GM19397 (cell line): ENCODE data around the gene GLIS1.

Source experiments
- ATAC-seq: cut with Tn5 transposase; IDR thresholded peaks from one replicate; pipeline ENCODE4 v1.9.1; 2021; ENCODE audit warnings: mild to moderate bottlenecking, moderate library complexity; ENCODE audit not compliant: unreplicated experiment

Gene GLIS1

DNA sequence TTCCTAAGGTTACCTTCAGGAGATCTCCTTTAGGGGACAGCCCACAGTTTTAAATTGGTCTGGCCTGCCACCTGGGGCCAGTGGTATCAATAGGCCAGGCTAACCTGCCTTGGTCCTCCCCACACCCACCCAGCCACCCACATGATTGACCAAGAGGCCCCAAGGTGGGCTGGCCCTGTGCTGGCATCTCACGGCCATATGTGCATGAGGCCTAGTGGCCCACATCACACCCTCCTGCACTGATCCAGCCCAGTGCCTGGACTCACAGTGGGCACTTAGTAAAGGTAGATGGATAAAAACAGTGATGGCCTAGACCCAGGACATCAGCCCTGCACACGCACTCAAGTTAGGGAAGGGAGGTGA lies 197.7 kb downstream of the GLIS1 start:
- no peak for ATAC-seq

DNA sequence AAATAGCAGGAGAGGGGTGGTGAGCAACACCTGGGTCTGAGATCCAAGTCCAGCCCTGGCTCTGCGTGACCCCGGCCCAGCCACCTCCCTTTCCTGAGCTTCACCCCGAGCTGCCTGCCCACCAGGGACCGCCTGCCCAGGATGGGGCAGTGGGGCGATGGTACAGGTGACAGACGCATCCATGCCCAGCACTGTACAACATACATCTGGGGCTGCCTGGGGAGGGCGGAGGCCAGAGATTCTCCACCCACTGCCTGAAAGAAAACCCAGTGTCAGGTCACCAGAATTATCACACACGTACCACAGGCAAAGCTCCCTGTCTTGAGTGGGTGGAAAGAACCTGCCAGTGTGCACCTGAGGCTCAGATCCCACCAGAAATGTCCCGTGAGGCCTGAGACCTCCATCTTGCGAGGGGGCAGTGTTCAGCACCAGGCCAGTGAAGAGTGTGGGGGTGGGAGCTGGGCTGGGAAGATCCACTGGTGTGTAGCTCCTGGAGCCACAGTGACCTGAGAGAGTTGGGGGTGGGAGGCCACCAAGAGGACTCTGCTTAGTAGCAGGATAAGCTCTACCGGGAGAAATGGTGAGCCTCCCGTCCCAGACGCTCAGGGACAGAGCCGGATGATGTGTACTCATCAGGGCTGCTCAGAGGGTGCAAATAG lies 198.2 kb downstream of the GLIS1 start:
- no peak for ATAC-seq

DNA sequence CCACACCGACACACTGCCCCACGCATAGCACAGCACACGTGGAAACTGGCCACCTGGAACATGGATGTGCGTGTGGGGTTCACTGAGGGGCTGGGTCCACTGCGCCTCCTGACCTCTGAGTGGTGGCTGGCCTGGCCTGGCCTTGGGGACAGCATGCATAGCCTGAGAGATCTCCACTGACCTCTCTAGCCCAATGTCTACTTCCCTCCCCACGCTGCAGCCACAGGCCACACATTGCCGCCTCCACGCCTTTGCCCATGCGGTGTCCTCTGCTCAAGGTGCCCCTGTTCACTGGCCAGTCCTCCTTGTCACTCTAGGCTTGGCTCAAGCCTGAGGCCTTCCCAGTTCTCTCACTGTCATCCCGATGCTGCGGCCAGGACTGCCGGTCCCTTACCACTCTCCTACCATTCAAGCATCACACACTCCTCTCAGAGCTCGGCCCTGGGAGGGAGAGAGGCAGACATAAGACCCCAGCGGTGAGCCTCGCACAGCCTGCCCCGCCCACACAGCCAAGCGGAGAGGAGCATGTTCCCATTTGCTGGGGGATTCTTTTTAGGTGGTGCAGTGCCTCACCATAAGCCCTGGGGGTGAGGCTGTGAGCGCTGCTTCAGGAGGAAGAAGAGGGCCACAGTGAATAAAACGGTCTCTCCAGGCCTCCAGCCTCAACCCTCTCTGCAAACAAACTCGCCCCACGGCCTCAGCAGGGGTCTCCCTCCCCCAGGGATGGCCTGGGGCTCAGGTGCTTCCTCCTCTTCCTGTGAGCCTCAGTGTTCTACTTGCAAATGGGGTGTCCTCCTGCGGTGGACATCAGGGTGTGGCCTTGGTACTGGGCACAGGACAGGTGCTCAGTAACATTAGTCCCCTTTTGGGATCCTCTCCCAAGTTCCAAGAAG lies 199.0 kb downstream of the GLIS1 start:
- ATAC-seq = no peak

DNA sequence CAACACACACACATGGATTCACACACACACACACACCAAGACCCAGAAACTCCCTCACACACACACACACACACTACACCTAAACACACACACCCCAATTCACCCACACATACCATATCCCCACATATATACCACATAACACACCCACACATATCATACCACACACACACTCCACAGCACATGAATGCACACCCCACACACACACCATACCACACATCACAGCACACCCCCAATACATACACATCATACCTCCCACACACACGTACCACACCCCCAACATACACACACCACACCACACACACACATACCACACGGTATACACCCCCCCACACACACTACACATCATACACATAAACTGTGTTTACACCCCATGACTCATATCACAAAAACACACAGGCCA lies 199.7 kb downstream of the GLIS1 start:
- no peak for ATAC-seq

DNA sequence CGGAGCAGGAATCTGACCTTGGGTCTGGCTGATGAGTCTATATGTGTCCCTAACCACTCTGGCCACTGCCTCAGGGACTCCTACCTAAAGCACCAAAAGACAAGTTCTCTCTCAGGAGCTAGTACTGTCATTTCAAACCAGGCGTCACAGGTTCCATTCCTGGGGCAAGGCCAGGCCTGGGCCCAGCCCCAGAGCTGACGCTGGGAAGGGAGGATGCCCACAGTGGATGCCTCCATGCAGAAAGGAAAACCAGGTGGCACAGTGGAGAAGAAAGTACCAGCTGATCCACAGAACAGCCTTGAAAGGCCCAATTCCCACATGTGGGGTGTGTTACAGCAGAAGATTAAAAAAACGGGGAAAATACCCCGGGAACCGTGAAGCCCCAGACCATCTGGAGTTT lies 202.4 kb downstream of the GLIS1 start:
- no peak for ATAC-seq

DNA sequence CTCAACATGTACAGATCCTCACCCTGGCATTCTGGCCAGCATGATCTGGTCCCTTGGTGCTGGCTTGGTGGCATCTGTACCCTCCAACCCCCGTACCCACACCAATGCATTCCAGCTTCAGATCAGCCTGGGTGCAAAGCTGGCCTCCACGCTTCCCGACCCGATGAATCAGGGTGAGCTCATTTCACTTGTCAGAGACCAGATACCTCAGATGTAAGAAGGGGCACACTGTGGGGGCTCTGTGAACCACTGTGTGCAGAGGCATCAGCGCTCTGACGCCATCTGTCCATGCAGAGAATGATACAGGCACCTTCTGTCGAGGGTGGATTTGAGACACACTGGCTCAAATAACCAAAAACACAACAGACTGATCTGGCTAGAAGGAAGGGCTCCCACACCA lies 203.1 kb downstream of the GLIS1 start:
- no peak for ATAC-seq

DNA sequence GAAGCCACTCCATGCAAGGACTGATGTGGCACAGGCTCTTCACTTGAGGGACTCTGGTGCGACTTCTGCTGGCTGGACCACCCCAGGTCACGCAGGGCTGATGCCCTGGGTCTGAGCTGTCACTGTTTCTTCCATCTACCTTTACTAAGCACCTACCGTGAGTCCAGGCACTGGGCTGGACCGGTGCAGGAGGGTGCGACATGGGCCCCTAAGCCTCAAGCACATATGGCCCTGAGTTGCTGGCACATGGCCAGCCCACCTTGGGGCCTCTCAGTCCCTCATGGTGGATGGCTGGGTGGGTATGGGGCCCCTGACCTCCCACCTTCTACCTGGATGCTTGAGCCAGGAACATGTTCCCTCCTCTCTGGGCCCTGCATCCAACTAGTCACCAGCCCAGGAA lies 203.7 kb downstream of the GLIS1 start:
- ATAC-seq = no peak

DNA sequence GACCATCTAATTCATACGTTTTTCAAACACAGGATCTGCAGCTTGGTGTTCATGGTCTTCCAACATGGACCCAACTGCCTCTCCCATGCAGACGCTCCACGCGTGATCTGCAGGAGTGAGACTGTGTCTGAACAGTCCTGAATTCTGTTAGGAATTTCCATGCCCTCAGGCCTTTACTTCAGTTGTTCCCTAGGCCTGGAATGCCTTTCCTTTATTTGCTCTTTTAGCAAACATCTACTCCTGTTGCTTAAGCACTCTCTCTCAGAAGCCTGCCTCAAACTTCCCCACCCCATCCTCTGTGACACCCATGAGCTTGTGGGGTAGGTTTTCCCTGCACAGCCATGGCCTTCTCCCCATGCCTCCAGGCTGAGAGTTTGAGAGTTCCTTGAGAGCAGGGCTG lies 206.1 kb downstream of the GLIS1 start:
- no peak for ATAC-seq

DNA sequence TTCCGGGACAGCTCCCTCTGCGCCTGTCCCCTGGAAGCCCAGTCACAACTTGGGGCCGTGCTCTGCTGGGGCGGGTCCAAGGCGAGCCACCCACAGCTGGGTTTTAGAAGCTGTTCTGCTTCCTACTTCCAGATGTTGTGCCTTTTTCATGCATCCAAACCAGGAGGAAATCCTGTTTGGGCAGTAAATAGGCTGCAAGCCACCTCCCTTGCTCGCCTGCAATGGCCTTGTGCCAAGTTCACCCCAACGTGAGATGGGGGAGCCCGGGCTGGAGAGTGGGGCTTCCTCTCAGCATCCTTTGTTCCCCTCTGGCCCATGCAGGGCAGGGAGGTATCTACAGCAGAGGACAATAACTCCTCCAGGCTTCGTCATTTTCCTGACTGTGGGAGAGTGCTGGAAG lies 206.6 kb downstream of the GLIS1 start:
- no peak for ATAC-seq

DNA sequence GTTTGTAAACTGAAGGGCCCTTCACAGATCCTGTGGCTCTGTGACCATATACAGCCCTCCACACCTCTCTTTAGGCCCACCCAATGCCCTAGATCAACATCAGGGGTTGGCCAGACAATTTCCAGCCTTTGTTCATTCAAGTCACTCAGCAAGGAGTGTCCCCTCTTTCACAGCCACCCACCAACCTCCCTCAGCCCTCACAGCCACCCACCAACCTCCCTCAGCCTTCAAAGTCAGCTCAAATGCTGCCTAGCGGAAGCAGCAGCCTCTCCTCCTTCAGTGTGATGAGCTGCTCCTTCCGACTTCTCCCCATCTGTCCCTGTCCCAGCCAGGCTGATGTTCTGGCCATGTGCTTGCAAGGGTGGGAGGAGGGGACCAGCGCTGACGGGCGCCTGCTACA lies 208.4 kb downstream of the GLIS1 start:
- ATAC-seq = no peak

DNA sequence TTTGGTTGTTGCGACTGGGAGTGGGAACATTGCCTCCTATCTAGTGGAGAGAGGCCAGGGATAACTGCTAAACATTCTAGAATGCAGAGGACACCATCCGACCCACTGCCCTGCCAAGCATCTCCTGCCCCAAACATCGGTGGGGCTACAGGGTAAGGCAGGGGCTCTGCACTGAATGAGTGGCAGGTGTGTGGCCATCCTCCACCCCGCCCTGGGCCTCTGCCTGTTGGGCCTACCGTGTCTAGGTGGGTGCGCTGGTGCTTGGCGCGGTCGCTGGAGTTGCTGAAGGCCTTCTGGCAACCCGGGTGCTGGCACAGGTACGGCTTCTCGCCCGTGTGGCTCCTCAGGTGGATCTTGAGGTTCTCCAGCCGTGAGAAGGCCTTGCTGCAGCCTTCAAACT lies 209.4 kb downstream of the GLIS1 start:
- no peak for ATAC-seq

DNA sequence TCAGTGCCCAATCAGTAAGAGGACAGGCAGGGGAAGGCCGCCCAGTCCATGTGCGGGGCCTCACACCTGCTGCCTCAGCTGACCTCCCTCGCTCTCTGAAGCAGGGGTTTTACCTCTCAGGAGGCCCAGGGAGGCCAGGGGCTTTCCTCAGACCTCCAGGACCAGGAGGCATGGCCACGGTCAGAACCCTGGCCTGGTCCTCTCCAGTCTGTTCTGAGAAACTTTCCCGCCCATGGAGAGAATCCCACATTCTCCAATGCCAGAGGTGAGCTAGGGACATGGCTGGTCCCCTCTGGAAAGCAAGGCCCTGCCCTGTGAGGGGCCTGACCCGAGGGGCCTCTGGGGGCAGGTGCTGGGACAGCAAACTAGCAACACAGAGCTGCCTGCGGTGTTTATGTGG lies 211.6 kb downstream of the GLIS1 start:
- ATAC-seq = no peak

DNA sequence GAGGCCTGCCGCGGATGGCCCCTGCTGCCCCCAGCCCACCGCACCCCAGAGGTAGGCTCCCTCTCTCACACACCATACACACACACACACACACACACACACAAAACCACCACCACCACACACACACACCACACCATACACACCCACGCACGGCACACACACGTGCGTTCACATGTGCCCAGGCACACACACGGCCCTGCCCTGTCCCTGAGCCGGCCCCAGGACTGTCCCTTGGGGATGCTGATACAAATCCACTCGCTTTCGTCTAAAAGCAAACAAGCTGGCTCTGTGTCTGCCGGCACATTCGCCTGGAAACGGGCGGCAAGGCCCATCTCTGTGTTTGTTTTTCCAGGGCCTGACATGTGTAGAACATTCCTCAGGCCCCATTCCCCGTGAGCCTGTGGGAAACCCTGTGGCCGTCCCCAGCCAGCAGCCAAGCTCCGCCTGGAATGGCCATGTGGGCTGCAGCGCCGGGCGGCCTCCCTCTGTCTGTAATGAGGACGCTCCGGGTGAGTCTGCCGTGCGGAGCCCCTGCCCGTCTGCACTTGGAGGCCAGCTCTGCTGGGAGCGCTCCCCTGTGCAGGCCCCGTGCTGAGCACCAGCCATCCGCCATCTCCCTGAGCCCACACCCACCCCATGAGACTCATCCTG lies 212.4 kb downstream of the GLIS1 start:
- no peak for ATAC-seq

DNA sequence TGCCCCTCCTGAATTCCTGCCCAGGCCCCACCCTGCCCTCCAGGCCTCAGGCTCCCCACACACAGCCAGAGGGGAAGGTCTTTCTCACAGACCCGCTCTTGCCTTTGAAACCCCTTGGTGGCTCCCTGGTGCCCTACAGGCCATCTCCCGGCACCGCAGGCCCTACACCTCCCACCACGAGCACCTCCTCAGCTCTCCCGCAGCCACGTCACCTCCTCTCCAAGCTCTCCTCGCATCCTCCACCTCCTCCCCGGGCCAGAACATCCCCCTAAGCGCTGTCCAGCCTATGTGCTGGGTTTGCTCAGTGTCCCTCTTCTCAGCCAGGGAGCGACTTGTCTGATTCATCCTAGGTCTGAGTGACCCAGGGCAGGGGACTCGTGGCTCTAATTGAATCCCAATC lies 213.4 kb downstream of the GLIS1 start:
- ATAC-seq = no peak

DNA sequence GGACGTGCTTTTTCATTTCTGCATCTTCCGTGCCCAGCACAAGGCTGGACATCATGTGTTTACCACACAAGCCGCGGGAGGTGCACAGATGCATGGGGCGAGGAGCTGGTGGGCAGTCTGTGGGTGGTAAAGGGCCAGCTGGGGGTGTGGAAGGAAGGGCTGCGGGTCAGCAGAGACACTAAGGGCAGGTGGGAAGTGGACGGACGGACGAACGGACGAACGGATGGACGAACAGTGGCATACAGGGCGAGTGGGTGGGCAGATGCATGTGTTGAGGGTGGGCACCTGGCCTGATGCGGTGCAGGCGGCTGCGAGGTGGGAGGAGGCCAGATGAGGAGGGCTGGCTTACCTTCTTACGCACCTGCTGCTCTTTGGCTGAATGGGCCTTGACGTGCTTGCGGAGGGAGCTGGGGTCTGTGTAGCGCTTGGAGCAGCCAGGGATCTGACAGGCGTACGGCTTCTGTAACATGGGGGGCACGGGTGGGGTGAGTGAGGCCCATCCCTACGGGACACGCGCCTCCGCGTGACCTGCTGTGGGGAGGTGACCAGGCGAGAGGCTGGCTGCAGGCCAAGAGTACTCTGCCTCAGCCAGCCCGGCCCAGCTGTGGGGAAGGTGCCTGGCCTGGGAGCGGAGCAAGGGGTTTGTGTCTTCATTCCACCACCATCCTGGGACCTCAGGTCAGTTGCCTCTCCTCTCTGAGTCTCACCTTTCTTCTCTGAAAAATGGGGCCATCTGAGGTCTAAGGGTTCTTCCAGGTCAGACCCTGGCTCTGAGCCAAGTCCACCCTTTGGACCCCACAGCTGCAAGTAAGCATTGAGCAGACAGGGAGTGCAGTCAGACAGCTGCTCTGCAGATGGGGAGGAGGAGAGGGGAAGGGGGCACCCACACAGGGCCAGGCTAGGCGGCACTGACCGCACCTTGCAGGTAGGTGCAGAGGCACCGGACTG lies 214.3 kb downstream of the GLIS1 start:
- no peak for ATAC-seq

DNA sequence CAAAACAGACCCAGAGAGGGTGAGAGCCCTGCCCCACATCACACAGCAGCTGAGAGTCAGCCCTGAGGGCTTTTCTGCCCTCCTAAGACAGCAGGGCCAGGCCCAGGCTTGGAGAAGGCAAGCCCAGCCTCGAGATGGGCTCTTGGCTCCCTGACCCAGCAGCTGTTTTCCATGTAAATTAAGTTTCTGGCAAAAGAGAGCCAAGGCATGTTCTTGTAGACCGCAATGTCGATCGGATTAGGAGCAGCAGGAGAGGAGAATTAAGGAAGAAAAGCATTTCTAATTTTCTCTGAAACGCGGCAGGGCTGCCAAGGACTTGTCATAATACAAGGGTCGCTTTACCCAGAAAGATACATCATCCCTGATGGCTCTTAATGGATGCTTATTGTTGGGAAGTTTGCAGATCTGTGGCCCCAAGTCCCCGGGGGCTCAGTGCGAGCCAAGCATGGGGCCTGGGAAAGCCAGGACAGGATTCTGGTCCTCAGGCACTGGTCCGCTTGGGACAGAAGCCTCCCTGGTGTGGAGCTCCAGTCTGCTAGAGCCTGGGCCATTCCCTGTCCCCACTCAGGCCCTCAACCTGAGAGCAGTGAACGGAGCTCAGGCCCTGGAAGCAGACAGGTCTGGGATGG lies 216.9 kb downstream of the GLIS1 start:
- ATAC-seq = no peak

DNA sequence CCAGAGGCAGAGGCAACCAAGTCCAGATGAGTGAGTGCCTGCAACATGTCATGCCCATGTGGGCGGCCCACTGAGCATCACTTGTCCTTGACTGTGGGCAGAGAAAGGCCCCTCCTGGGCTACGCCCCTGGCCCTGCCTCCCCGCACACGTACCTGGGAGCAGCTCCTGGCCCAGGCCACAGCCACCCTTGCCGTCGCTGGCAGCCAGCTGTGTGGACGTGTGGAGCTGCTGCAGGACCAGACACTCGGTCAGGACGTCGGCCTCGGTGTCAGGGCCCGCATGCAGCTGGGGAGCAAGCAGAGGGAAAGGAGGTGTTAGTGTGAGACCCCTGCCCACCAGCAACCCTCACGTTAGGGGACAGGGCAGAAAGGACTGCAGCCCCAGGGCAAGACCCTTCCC lies 218.5 kb downstream of the GLIS1 start:
- no peak for ATAC-seq

DNA sequence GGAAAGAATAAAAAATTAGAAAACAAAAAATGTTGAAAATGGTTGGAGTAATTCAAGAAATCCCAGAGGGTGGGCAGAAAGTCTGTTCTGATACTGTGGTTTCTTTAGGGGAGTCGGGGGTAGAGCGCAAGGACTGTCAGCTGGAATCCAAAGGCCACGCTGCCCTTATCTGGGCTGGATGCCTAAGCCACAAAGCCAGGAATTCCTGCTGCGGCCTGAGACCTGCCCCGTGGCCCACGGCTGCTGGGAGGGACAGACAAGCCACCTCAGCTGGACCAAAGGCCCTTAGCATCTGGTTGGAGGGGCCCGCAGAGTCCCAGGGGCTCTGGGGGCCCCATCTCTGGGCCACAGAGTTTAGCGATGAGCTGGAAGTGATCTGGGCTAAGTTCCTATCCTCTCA lies 219.5 kb downstream of the GLIS1 start:
- no peak for ATAC-seq

DNA sequence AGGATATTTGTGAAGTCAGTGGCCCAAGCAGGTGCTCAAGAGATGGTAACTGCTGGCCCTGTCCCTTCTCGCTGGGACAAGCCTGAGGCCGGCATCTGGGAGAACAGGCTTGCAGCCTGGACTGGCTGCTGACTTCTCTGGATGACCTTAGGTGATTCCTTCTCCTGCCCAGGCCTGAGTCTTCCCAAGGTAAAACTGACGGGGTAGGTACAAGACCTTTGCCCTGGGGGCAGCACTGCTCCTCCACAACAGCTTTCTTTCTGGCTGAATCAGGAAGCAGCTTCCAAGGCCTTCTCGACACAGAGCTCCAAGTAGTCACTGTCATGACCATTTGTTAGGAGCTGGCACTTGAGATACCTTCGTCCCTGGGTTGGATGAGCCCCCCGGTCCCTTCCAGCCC lies 220.2 kb downstream of the GLIS1 start:
- no peak for ATAC-seq

DNA sequence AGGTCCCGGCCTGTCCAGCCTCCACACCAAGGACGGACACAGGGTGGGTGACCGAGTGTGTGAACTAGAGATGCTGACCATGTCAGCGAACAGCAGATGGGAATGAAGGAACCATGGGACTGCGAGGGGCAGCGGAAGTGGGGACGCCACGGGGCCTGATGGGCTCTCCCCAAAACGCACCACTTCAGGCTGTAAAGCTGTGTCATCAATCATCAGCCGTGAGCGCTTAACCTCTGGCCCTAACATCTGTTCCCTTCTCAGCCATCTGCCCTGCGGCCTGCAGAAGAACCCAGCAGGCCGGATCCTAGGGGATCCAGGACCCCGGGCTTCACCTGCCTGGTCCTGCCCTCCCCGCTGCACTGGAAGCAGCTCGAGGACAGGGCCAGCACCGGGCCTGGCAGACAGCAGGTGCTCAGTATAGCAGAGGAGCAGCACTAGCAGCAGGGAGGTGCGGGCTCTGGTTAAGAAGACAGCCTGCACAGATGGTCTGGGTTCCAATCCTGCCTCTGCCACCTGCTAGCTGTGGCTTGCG lies 221.1 kb downstream of the GLIS1 start:
- no peak for ATAC-seq
